ENCODE data around the gene FOXO1.
A peak's percentile ranks its signal among the peaks of the same experiment; 100 is the strongest.

The FOXO1 gene

GRCh38 chr13:40665126-40666044, 1.1 kb downstream of the FOXO1 start:
- no peak for DNase-seq (ENCODE audit: low read depth in 3 of 3)

GRCh38 chr13:40664350-40665125, 1.9 kb downstream of the FOXO1 start:
- DNase-seq (ENCODE audit: low read depth in 3 of 3): peak in 2 of 3 donors; percentile 39 to 54

GRCh38 chr13:40664100-40664349, 2.4 kb downstream of the FOXO1 start:
- peak in 2 of 3 donors; percentile 62 to 65 for DNase-seq (ENCODE audit: low read depth in 3 of 3)

GRCh38 chr13:40662866-40663265, 3.6 kb downstream of the FOXO1 start:
- DNase-seq (ENCODE audit: low read depth in 3 of 3): no peak

- no peak for DNase-seq (ENCODE audit: low read depth in 3 of 3)
Observed at GRCh38 chr13:40661875-40662665, 4.4 kb downstream of the FOXO1 start.

GRCh38 chr13:40660692-40661091, 5.7 kb downstream of the FOXO1 start:
- DNase-seq (ENCODE audit: low read depth in 3 of 3): no peak

GRCh38 chr13:40660141-40660664, 6.2 kb downstream of the FOXO1 start:
- DNase-seq (ENCODE audit: low read depth in 3 of 3): no peak

GRCh38 chr13:40657951-40658350, 8.5 kb downstream of the FOXO1 start:
- no peak for DNase-seq (ENCODE audit: low read depth in 3 of 3)

- no peak for DNase-seq (ENCODE audit: low read depth in 3 of 3)
Observed at GRCh38 chr13:40657307-40657706, 9.1 kb downstream of the FOXO1 start.

- no peak for DNase-seq (ENCODE audit: low read depth in 3 of 3)
Observed at GRCh38 chr13:40656358-40656757, 10.1 kb downstream of the FOXO1 start.

- no peak for DNase-seq (ENCODE audit: low read depth in 3 of 3)
Observed at GRCh38 chr13:40653527-40654318, 12.7 kb downstream of the FOXO1 start.

GRCh38 chr13:40652588-40652940, 13.9 kb downstream of the FOXO1 start:
- DNase-seq (ENCODE audit: low read depth in 3 of 3): no peak

GRCh38 chr13:40651866-40652587, 14.4 kb downstream of the FOXO1 start:
- DNase-seq (ENCODE audit: low read depth in 3 of 3): no peak

GRCh38 chr13:40648841-40649240, 17.6 kb downstream of the FOXO1 start:
- DNase-seq (ENCODE audit: low read depth in 3 of 3): no peak

- DNase-seq (ENCODE audit: low read depth in 3 of 3): no peak
Observed at GRCh38 chr13:40648040-40648439, 18.4 kb downstream of the FOXO1 start.

- DNase-seq (ENCODE audit: low read depth in 3 of 3): no peak
Observed at GRCh38 chr13:40644838-40645604, 21.4 kb downstream of the FOXO1 start.

GRCh38 chr13:40640845-40641458, 25.5 kb downstream of the FOXO1 start:
- DNase-seq (ENCODE audit: low read depth in 3 of 3): no peak

- DNase-seq (ENCODE audit: low read depth in 3 of 3): no peak
Observed at GRCh38 chr13:40640202-40640601, 26.2 kb downstream of the FOXO1 start.

- DNase-seq (ENCODE audit: low read depth in 3 of 3): no peak
Observed at GRCh38 chr13:40639221-40639681, 27.2 kb downstream of the FOXO1 start.
